C4-2B (cell line): ENCODE measurements around the gene TXNIP.

Source experiments
- CTCF ChIP-seq: fragments of 450-650 bp; conservative IDR thresholded peaks from 2 replicates; pipeline ENCODE4 v1.5.1; 2017; ENCODE audit warnings: mild to moderate bottlenecking
- ZFX ChIP-seq: fragments of 450-650 bp; IDR thresholded peaks from 2 replicates; pipeline ENCODE4 v1.6.1; 2017

DNA sequence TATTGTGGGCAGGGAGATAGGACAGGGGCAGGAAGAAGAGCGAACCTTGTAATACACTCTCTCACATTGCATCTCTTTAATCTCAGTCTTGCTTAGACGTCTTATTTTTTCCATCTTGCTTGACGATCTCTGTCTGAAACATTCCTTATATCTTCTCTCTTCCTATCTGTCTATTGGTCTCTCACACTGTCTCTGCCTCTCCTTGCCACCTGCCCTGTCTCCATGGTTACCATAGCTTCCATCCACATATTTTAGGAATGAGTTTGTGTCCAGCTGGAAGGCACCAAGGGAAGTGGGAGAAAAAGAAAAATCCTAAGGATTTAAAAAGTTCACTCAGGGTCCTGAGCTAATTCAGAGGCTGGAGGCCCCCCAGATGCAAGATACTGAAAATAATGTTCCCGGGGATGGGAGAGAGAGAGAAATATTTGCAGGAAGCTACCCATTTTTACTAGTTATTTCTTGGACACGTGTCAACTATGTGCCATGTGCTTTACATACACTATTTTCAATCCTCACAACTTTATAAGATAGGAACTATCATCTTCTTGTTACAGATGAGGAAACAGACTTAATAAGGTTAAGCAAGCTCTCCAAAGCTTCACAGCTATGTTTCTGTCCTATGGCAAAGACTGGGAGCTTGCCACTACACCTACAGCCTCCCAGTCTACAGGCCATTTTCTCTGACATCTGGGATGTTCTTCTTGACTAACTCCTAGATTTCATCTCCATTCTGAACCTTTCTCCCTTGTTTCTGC is 32.9 kb downstream of the TXNIP start:
- no peak for TF ChIP-seq CTCF
- TF ChIP-seq ZFX, result no peak
